CD4-positive, alpha-beta T cell treated with Interleukin-2 at 100 ng/mL for 4 hours (primary cell): ENCODE data around the gene PRKN.
"Not testable (repeated sequence)": the region's sequence is repeated elsewhere in the genome, so short reads cannot be mapped to it uniquely, and the experiment has no call there.

Experiments
- DNase-seq: peaks from one replicate; pipeline ENCODE4 v3.0.0-alpha.2; 2020; ENCODE audit warnings: low spot score

The PRKN gene

GRCh38 chr6:161540532-161540931 lies 1187.0 kb downstream of the PRKN start:
- no peak for DNase-seq

- DNase-seq: no peak
Measured at GRCh38 chr6:161536224-161536630, 1191.3 kb downstream of the PRKN start.

DNA sequence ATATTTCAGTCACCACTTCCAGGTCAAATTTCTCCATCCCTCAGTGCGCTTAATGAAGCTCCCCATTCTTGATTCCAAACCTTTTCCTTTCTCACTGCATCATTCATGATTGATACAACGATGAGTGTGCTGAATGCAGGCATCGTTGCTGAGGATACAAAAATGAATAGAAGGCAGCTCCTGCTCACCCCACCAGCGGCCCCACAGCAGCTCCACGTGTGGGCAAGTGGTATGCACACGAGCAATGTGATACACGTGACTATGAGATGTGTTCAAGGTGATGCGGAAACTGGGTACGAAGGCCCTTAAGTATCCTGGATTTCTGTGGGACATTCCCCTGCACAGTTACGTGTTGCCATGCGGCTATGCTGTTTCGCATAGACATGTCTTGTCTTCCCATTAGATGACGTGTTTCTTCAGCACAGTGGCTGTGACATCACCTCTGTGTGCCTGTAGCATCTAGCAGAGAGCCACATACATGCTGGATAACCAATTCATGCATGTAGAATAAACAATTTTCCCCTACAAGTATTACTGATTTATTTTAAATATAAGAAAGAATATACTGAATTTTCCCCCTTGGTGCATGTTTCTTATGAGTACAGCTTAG lies 1193.2 kb downstream of the PRKN start:
- DNase-seq: no peak

DNA sequence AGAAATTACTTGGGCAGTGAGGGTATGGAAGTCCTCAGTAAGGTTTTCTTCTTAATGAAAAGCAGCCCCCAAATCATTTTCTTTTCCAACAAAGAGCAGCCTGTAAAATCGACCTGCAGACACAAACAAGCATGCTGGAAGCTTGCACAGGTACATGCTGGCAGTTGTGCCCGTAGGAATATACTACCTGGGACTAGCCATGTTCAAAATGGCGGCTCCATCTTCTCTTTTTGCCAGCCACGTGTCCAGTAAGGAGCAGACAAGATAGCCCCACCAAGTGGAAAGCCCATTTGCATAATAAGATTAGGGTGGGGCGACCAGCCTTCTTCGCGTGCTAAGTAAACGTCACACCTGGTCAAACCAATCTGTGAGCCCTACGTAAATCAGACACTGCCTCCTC lies 1194.3 kb downstream of the PRKN start:
- DNase-seq: no peak

DNA sequence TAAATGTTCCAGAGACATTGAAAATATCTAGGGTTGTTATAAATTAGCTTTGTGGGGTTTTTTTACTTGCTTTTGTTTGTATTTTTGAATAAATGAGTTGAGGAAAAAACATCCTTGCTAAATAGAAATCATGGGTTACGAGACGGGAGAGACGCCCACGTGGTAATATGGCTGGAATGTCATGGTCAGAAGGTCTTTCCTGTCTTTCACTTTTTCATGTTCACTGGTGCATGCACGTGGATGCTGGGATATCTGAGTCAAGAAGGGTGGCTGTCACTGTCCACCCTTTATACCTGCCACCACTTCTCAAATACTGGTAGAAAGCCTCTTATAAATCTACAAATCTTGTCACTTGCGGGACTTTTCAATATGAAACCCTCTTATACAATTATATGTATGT lies 1195.0 kb downstream of the PRKN start:
- DNase-seq: no peak

DNA sequence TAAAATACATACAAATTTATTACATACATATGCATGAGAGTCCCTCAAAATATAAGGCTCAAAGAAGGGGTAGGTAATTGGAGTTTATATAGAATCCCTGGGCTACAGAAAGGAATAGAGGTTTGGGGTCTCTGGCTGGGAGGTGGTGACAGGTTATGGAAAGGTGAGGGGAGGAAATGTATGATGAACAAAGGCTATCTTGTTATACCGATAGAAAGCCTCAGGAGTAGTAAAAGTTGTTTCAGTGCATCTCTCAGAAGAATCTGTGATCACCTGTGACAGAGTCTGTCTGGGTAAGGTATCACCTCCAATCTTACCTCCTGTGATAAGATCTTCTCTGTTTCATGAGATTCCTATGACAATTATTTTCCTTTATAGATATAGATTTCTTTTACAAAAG lies 1200.8 kb downstream of the PRKN start:
- DNase-seq: no peak

DNA sequence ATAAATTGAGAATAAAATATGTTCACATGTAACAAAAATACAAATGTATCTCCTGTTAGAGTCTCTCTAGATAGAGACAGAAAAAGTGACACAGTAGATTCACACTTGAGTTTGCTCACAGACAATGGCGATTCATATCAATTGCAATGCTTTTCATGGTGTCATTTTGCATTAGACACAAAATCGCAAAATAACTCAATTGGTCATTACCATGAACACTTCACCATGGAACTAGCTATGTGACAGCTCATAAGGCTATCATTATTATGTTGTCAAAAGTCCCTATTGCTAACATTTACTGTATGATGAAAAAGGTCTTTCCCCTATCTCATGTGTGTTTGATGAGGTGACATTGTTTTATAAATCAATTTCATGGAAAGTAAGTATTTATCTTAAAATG lies 1204.2 kb downstream of the PRKN start:
- no peak for DNase-seq

- DNase-seq: no peak
Measured at GRCh38 chr6:161522276-161522675, 1205.3 kb downstream of the PRKN start.

DNA sequence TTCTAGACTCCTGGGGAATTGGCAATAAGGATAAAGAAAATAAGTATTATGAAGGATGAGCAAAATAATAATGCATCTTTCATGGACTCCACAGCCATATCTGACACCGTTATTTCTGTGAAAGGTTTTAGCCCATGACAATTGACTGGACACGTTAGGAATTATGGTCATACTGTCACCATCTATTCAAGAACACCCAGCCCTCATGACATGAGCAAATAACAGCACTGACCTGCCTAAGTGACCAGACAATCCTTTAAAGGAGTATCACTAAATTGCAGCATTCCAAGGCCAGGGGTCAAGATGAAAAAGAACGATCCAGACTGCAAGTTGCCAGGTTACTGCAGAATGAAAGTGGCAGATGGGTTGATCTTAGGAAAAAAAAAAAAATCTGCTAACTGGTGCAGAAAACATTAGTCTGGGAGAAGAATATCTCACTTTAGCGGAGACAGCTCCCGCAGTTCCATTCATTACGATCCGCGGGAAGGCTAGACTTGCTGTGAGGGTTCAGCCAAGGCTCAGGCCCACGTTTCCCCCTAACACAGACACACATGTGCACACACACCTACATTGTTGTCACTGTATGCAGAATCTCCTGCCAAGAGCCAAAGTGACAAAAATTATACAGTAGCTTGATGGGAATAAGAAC lies 1216.0 kb downstream of the PRKN start:
- no peak for DNase-seq

DNA sequence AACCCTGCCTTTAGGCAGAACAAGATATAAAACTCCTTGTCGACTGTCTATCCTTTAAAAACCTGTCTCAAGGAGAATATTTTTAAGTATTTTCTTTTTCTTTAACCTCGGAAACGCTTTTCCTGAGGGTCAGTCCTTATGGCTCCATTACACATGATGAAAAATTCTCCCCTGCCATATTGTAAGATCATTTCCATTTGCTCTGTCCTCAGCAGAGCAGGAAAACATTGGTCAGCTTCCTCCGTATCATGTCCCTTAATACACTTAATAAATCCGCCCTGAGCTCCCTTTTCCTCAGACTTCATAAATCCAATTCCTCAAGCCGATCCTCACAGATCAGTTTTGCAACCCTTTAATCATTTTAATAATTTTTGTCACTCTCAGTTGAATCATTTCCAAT lies 1219.2 kb downstream of the PRKN start:
- DNase-seq: no peak

- no peak for DNase-seq
Measured at GRCh38 chr6:161507375-161507774, 1220.2 kb downstream of the PRKN start.

DNA sequence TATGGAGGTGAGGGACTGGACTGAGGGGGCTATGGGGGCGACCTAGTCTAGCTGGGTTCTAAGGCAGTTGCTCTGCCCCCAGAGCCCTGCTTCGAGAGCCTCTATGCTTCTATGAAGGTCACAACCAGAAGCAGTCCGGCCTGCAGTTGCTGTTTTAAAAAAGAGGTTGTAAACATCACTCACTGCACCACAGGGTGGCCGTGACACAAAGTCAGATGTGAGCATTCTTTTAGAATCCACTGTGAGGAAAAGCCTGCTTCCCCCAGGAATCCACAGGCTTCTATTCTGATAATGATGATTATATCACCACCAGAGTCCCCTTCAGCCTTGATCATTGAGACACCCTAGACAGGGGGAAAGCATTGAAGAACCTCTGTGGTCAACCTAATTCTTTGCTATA lies 1224.0 kb downstream of the PRKN start:
- DNase-seq: no peak

GRCh38 chr6:161498881-161499280 lies 1228.7 kb downstream of the PRKN start:
- DNase-seq: no peak

DNA sequence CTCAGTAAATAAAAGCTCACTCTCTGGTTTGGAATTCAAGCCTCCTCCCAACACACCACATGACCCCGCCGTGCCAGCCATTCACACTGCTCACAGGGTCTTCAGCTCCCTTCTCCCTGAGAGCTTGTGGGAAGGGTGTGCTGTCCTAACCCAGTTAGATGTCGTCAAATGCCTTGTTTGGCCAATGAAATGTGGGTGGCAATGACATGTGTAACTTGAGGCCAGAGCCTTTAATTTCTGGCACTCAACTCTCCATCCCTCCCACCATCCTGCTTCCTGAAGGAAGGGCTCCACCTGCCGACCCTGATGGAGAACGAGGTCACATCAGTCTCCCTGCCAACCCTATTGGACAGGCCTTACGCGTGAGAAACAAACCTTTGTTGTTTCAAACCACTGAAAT lies 1229.2 kb downstream of the PRKN start:
- DNase-seq: no peak

DNA sequence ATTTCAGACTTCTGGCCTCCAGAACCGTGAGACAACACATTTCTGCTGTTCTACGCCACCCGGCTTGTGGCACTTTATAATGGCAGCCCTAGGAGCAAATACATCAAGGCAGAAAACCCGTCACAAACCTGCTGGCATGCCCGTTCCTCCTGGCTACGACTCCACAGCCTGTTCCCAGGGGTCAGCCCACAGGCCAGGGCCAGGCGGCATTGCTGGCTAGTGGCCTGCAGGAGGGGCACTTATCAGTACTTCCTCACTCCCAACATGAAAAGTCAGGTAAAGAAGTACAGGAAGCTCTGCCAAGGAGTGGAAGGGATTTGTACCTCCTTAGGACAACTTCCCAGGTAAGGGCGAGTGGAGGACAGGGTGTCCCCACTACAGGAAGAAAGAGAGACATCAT lies 1230.6 kb downstream of the PRKN start:
- DNase-seq: no peak

DNA sequence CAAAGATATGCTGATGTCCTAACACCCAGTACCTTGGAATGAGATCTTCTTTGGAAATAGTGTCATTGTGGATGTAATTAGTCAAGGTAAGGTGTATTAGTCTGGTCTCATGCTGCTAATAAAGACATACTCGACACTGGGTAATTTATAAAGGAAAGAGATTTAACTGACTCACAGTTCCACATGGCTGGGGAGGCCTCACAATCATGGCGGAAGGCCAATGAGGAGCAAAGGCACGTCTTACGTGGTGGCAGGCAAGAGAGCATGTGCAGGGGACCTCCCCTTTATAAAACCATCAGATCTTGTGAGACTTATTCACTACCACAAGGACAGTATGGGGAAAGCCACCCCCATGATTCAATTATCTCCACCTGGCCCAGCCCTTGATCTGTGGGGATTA lies 1231.3 kb downstream of the PRKN start:
- not testable (repeated sequence) for DNase-seq

GRCh38 chr6:161494566-161494965 lies 1233.0 kb downstream of the PRKN start:
- no peak for DNase-seq

- no peak for DNase-seq
Measured at GRCh38 chr6:161493576-161494118, 1233.9 kb downstream of the PRKN start.

DNA sequence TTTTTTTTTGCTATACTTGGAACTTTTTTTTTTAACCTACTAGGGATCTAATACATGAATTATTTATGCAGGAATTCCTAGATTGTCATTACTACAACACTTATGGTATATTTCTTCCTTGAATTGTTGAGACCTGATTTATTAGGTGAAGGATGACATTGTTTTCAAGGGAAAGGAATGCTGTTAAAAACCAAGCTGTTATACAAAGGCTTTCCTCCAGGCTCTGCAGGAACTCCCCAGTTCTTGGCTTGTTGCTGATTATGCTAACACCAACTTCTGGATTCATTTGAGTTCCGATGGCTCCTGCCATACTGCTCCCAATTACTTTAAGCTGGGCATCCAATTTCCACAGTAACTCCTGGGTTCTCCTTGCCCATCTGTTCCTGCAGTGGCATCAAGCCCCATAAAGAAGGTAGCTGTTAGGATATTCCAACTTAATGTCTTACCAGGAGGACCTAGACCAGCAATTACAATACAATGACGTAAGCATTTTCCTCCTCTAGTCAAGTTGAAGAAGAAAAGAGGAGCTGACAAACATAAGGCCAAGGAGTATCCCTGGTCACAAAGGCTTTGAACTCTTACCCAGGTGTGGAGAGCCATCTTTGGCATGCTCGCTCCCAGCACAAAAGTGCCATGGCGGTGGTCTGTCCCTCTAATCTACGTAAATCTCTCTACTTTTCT lies 1237.8 kb downstream of the PRKN start:
- DNase-seq: no peak

- no peak for DNase-seq
Measured at GRCh38 chr6:161487694-161488093, 1239.9 kb downstream of the PRKN start.

DNA sequence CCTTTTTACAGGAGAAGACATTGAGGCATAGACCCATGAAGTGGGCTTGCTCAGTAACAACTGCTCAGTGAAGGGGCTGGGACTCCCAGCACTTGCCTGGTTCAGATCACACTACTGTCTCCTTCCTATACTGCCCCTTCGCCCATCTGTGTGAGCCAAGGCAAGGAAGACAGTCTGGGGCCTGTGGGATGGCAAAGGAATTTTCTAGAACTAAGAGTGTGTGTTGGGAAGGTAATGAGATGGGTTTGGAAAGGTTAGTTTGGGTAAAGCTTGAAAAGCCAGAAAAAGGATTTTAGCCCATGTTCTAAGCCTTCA lies 1240.4 kb downstream of the PRKN start:
- no peak for DNase-seq

- DNase-seq: no peak
Measured at GRCh38 chr6:161486361-161487216, 1241.0 kb downstream of the PRKN start.

DNA sequence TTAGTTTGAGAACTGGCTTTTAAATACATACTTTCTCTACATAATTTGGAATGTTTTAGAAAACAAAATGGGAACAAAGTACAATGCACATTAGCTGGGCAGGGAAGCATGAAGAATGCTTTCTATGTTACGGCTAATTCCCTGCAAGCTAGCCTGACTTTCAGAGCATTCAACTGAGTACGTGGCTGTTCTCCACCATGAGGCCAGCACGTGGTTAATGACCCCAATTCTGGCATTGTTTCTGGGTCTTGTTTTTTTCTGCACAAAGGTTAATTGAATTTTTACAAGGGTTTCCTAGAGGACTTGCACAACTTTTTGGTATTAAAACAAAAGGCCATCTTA lies 1245.1 kb downstream of the PRKN start:
- DNase-seq: no peak
